GM19351 (cell line): ENCODE data around the gene SLC35A3.
A peak's percentile ranks its signal among the peaks of the same experiment; 100 is the strongest.
"Not testable (repeated sequence)": the region's sequence is repeated elsewhere in the genome, so short reads cannot be mapped to it uniquely, and the experiment has no call there.

Experiments used
- ATAC-seq: cut with Tn5 transposase; IDR thresholded peaks from one replicate; pipeline ENCODE4 v1.9.1; 2021; ENCODE audit warnings: mild to moderate bottlenecking, moderate library complexity; ENCODE audit not compliant: unreplicated experiment

SLC35A3 gene

DNA sequence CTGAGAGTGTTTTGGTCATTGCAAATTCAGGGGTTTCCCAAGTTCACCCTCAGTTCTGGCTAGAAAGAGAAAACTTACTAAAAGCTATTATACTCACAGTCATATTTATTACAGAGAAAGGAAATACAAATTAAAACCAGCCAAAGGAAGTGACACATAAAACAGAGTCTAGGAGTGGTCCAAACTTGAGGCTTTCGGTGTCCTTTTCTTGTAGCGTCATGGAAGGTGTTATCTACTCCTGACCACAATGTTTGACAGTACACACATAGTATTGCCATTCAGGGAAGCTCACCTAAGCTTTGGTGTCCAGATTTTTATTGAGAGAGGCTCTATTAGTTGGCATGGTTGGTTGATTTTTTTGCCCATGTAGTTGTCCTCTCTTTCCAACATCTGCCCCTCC is 59.0 kb downstream of the SLC35A3 start:
- peak; percentile 87 for ATAC-seq

DNA sequence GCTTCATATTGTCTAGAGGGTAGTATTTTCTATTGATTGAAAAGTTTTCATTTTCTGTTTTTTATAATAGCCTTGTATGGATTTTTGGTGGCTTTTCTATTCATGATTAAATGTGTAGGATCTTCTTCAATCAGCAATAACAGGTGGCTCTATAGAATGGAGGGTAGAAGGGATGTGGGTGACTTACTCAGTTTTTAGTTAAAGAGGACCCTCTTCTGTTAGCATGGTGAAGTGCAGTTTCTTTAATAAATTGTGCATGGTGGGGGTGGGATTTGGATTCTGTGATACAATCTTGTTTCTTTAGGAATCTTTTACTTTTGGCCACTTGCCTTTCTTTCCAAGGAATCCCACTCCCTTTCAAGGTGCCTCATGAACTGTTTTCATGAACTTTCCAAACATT is 64.7 kb downstream of the SLC35A3 start:
- no peak for ATAC-seq

DNA sequence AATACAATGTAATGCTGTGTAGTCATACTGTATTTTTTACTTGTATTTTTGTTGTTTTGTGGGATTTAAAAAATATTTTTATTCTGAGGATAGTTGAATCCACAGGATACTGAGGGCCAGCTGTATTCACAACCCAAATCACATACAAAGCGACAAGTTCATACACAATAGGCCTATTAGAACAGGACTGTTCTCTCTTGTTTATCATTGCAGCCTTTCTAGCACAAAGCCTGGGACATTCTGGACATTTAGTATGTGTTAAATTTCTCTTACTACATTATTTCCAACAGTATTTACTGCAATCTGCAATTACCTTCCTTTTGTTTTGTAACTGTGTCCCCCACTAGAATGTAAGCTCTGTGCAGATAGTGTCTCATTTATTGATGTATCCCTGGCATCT is 65.4 kb downstream of the SLC35A3 start:
- no peak for ATAC-seq

DNA sequence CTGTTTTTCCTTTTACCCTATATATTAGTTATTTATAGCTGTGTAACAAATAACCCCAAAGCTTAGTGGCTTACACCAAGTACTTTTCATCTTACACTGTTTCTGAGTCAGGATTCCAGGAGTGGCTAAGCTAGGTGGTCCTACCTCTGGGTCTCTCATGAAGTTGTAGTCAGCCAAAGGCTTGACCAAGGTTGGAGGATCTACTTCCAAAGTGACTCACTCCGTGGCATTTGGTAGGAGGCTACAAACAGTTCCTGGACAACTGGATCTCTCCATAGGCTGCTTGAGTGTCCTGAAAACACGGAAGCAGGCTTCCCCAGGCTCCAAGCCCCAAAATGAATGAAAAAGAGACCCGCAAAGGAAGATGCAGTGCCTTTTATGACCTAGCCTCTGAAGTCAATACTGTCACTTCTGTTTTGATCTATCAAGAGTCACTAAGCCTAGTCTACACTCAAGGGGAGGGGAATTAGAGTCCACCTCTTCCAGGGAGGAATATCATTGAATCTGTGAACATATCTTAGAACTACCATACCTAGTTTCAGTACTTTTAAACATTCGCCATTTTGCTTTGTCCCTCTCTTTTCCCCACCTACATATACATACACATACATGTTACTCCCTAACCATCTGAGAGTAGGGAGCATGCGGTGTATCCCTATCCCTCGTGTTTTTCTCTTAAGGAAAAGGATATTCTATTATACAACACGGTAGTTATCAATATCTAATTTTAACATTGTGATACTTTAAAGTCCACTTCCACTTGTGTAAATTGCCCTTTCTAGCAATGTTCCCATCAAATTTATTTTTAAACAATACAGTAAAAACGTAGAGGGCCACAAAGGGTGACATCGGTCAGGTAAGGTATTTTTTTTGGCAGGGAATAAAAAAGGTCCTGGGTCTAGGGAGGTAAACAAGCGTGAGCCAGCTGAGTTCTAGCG is 67.2 kb downstream of the SLC35A3 start:
- no peak for ATAC-seq

DNA sequence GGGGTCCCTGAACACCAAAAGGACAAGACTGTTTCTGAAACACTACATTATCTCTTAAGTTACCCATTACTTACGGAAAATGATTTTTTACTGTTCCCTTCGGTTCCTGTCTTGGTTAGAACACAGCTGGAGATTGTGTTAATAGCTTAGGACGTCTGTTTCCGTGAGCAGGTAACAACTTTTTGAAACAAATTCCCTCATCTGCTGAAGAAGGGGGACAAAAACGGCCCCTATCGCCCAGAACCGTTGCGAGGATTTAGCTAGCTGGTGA is 67.8 kb downstream of the SLC35A3 start:
- no peak for ATAC-seq

DNA sequence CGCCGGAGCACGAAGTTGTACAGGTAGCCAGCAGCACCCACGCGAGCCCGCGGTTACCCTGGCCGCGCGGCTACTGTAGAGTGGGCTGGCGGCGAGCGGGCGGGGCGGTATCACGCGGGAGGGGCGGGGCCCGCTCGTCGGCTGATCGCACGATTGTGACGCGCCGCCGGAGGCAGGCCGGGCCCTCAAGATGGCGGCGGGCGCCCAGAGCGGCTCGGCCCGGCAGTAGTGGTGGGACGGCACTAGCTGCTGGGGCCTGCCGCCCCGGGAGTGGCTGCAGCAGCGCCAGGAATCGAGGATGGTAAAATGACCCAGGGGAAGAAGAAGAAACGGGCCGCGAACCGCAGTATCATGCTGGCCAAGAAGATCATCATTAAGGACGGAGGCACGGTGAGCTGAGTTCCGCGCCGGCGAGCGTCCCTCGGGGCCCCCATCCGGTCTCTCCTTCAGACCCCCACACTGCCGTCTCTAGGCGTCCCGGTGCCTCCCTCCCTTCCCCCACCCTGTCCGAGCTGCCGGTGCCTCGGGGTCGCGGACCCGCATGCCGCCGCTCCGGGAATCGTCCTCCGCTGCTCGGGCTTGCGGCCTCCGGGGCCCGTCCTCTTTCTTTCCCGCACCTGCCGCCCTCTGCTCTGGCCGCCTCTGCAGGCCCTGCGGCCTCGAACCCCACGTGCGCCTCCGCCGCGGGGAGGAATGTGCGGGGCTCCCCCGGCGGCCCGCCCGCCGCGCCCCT is 68.3 kb downstream of the SLC35A3 start:
- ATAC-seq, result peak; percentile 78

DNA sequence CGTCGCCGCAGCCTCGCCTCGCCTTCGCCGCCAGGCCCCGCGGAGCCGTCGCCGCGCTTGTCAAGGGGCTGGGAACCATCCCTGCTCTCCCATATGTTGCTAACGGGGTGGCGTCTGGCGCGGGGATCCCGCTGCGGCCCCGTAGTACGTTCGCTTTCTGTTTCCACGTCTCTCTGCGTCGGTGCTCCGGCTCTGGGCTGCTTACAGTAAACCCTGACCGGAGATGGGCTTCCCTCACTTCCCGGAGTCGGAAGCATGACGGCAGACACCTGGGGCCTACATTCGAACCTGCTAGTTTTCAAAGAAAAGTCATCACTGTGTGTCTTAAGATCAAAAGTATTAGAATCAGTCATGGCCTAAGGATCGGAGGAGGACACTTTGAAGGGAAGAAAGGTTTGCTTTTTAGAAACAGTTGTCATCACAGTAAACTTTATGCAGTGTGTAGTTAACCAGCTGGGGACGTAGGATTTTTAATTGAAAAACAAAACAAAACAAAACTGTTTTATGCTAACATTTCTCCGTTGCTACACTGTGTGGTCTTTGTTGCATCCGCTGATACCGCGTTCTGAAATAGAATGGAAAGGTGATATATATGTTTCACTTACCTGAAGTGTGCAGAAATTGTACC is 69.0 kb downstream of the SLC35A3 start:
- ATAC-seq, result peak; percentile 41

DNA sequence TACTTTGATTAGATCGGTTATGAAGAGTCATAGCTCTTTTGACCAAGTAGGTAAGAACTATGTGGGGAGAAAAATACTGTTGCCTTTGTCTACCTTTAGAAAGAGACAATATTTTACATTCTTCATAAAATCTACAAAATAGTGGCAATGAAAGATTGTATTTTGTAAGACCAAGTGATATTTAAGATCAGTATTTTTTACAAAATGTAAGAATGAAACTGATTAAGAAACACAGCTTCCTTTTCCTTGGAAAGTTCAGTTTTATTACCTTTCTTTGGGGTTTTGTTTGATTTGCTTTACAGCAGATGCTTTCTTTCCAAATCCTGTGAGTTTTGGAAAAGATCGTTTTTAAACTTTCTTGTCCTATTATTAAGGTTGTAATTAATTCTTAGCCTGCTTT is 69.8 kb downstream of the SLC35A3 start:
- ATAC-seq, result no peak

DNA sequence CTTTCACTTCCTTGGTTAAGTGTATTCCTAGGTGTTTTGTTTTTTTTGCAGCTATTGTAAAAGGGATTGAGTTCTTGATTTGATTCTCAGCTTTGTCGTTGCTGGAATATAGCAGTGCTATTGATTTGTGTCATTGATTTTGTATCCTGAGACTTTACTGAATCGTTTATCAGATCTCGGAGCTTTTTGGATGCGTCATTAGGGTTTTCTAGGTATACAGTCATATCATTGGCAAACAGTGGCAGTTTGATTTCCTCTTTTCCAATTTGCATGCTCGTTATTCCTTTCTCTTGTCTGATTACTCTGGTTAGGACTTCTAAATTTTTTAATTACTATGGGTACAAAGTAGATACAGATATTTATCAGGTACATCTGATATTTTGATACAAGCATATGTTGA is 75.4 kb downstream of the SLC35A3 start:
- no peak for ATAC-seq

DNA sequence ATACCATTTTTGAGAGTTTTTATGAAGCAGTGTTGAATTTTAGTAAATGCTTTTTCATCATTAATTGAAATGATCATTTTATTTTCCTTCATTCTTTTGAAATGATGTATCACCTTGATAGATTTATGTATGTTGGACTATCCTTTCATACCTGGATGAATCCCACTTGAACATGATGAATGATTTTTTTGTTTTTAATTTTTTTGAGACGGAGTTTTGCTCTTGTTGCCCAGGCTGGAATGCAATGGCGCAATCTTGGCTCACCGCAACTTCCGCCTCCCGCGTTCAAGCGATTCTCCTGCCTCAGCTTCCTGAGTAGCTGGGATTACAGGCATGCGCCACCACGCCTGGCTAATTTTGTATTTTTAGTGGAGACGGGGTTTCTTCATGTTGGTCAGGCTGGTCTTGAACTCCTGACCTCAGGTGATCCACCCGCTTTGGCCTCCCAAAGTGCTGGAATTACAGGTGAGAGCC is 77.5 kb downstream of the SLC35A3 start:
- ATAC-seq, result not testable (repeated sequence)

DNA sequence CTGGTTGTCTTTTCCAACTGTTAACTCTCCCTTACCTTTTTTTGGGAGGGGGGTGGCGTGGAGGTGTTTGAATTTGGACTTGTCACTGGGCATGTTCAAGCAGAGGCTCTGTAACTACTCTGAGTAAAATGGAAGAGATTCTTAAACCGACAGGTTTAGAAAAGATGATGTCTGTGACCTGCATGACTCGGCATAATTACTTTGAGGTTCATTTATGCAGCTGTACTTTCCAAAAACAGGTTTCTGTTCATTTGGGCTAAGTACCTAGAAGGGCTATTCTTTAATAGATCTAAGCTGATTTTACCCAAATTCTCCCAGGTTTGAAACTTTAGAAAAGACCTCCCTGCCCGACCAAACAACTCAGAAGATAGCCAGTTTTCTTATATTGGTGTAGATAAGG is 80.3 kb downstream of the SLC35A3 start:
- ATAC-seq, result no peak

DNA sequence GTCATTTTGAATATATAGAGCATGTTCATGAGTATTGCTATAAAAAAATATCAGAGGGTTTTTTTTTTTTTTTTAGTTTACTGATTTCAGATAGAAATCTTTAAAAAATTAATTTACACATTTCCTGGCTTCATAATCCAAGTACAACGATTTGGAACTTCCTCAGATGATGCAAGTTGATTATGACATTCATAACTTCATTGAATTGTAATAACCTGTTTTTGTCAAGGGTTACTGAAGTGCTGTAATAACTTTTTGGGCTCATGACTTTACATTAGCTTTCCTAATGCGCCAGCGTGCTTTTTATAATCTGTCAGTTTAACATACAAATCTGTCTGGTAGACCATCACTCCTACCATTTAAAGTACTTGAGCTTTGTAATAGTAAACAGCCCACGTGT is 81.6 kb downstream of the SLC35A3 start:
- ATAC-seq, result no peak

DNA sequence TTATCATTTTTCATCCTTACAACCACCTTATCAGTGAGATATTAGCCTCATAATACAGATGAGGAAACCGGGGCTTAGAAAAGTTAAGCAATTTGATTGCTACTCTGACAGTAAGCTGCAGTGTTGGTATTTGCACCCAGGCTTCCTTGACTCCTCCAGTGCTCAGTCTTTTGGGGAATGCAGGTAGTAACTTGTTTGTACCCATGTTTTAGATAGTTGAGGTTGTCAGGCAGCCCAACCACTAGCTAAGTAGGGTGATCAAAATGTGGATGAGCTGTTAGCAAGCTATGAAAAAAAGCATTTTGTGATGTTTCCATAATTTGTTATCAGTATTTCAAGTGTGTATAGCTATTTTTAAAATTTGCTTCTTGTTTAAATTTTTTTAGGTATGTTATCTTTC is 82.1 kb downstream of the SLC35A3 start:
- no peak for ATAC-seq

DNA sequence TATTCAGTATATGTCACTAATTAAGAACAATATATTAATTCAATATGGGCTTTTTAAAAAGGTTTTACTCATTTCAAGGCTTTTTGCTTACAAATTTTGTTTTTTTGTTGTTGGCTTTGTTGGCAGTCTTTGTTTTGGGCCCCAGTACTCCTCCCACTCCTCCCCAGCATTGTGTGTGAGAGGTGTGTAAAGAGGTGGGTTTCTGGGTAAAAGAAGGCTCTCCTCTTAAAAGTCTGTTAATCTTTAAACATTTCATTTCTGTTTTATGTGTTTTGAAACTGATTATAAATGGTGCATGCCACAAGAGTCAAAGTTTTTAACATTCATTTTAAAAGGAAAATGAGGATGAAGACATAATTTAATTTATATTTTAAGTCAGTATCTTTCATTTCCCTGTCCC is 83.3 kb downstream of the SLC35A3 start:
- no peak for ATAC-seq

DNA sequence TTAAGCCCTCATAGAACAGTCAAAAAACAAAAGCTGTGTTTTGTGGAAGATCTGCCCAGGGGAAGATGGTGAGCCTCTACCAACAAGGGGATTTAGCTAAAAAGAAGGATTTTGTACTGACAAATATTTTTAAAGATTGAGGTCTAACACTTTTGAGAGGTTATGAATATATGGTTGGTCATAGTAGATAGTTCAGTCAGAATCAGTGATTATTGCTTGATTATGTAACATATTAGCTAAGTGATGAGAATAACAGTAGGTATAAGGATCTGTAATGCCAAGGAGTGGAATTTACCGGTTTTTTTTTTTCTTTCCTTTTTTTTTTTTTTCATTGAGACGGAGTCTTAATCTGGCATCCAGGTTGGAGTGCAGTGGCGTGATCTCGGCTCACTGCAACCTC is 83.9 kb downstream of the SLC35A3 start:
- ATAC-seq, result no peak

DNA sequence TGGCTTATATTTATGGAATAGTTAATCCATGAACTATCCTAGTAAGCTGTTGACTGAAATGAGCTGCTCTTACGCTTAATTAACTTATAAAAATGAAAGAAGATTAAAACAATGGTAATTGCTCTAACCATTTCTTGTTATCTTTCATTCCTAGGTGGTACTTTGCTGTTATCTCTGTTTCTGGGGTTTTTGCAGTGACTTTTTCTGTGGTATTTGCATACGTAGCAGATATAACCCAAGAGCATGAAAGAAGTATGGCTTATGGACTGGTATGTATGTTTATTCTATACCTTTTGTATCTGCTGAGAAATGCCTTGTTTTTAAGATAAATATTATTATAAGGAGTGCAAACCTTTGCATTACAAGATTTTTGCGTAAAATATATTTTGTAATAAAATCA is 91.9 kb downstream of the SLC35A3 start:
- ATAC-seq, result no peak

DNA sequence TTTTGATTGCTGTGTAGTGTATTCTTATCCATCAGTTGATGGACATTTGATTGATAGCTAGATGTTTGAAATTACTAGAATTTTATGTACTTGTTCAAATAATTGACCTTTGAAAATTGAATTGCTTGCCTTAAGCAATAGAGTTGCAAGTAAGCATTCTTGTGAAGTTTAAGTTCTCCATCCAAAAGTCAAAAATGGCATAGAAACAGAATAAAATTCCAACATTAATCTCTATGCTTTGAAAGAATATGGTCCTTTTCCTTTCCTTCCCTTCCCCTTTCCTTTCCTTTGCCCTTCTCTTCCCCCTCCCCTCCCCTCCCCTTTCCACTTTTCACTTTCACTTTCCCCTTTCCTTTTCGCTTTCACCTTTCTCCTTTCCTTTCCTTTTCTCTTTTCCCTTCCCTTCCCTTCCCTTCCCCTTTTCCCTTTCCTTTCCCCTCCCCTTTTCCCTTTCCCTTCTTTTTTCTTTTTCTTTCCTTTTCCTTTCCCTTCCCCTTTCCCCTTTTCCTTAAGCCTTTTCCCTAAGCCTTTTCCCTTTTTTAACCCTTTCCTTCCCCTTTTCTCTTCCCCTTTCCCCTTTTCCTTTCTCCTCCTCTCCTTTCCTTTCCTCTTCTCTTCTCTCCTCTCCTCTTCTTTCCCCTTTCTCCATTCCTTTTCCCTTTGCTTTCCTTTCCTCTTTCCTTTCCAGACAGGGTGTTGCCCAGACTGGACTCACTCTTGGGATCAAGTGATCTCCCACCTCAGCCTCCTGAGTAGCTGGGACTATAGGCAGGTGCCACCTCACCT is 95.6 kb downstream of the SLC35A3 start:
- no peak for ATAC-seq

DNA sequence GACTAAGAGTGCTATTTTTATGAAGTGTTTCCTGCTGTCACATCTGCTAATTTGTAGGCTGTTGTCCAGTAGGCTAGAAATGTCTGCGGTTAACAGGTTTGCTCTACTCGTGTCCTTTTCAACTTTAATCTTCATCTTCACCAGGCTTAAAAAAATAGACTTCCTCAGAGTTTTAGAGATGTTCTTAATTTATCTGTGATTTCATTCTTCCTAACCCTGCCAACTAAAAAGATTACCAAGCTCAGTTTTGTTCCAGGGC is 96.1 kb downstream of the SLC35A3 start:
- peak; percentile 71 for ATAC-seq

DNA sequence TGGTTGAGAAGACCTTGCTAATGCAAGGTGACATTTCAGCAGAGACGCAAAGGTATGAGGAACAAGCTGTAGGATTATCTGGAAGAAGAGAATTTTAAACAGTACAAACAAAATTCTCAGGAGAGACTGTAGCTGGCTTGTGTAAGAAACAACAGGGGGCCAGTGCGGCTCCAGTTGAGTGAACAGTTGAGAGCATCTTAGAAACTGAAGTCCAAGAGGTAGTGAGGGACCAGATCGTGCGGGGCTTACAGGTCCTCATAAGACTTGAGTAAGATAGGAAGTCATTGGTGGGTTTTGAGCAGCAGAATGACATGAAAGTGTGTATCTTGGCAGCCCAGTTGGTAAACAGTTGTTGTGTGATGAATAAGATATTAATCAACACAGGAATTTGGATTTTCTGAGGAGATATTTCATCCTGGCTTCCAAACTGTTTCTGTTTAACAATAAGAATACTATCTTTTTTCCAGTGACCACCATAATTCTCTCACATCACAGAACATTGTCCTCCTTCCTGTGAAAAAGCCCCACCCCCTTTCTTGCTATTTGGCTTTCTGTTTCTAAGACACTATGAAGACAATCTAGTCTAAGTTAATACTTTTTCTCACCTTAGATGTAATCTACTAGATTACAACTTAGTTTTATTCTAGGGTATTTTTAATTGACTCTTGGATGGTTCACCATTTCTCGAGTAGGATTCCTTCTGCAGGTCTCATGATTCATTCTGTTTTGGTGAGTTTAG is 100.6 kb downstream of the SLC35A3 start:
- no peak for ATAC-seq

DNA sequence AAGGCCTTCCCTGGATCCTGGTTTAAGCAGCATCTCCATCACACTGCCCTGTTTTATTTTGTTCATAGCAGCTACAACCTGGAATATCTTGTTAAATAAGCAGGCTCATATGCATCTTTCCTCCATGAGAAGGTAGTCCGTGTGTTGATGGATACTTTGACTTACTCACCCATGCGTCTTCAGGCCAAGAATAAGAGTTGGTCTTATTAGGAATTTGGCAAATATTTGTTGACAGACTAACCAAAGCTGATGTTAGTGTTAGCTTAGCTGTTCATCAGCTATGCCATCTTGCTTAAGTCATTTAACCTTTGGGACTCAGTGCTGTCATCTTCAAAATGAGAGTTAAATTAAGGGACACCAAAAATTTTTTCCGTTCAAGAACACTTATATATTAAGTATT is 103.7 kb downstream of the SLC35A3 start:
- ATAC-seq, result no peak
